Mesenchymal stem cell (in vitro differentiated cells and primary cell): ENCODE measurements around the gene NFIX.

Source experiments
- DNase-seq: peaks from one replicate; pipeline ENCODE4 v3.0.0-alpha.2; 2013
- H2AFZ ChIP-seq: one replicate; pipeline ENCODE4 v1.6.1; 2013; ENCODE audit warnings: low read depth, mild to moderate bottlenecking, control low read depth, inconsistent platforms, low read length, moderate library complexity
- H2AK5ac ChIP-seq: 2 replicates; pipeline ENCODE4 v1.6.1; 2013; ENCODE audit warnings: low read length, moderate library complexity, mild to moderate bottlenecking, inconsistent platforms; ENCODE audit not compliant: severe bottlenecking
- H2BK120ac ChIP-seq: one replicate; pipeline ENCODE4 v1.6.1; 2013; ENCODE audit warnings: low read depth, mild to moderate bottlenecking, inconsistent platforms, low read length, moderate library complexity
- H2BK12ac ChIP-seq, 2 experiments: one replicate each; pipeline ENCODE4 v1.6.1; 2013; ENCODE audit warnings: inconsistent platforms in 2 of 2, low read length in 2 of 2, mild to moderate bottlenecking in 2 of 2, moderate library complexity in 2 of 2, control low read depth in 1 of 2
- H2BK15ac ChIP-seq: one replicate; pipeline ENCODE4 v1.6.1; 2013; ENCODE audit warnings: mild to moderate bottlenecking, low read depth, inconsistent platforms; ENCODE audit not compliant: poor library complexity, severe bottlenecking
- H2BK5ac ChIP-seq: 2 replicates; pipeline ENCODE4 v1.6.1; 2013; ENCODE audit warnings: low read depth, mild to moderate bottlenecking, low read length, control low read depth, inconsistent platforms; ENCODE audit not compliant: poor library complexity, severe bottlenecking
- H3K14ac ChIP-seq, 2 experiments: one replicate each; pipeline ENCODE4 v1.6.1; 2013; ENCODE audit warnings: inconsistent platforms in 2 of 2, low read length in 2 of 2, control low read depth in 1 of 2, mild to moderate bottlenecking in 1 of 2, moderate library complexity in 1 of 2
- H3K18ac ChIP-seq, 2 experiments: one replicate each; pipeline ENCODE4 v1.6.1; 2013; ENCODE audit warnings: inconsistent platforms in 2 of 2, low read length in 2 of 2, control low read depth in 1 of 2, low read depth in 1 of 2, mild to moderate bottlenecking in 1 of 2
- H3K23ac ChIP-seq, 2 experiments: one replicate each; pipeline ENCODE4 v1.6.1; 2013; ENCODE audit warnings: inconsistent platforms in 2 of 2, low read length in 2 of 2, mild to moderate bottlenecking in 2 of 2, moderate library complexity in 2 of 2, control low read depth in 1 of 2
- H3K27ac ChIP-seq: 2 replicates; pipeline ENCODE4 v1.5.1; 2013; ENCODE audit warnings: mild to moderate bottlenecking, moderate library complexity, low read length, control low read depth, inconsistent platforms; ENCODE audit not compliant: poor library complexity, severe bottlenecking
- H3K27me3 ChIP-seq, 2 experiments: 2 replicates each; pipeline versions ENCODE4 v1.6.1 to v1.7.0; 2013; ENCODE audit warnings: low read length in 2 of 2, mild to moderate bottlenecking in 2 of 2, moderate library complexity in 2 of 2, control low read depth in 1 of 2, inconsistent platforms in 1 of 2; ENCODE audit not compliant: control insufficient read depth in 1 of 2, insufficient read depth in 1 of 2
- H3K36me3 ChIP-seq, 2 experiments: 2 replicates each; pipeline versions ENCODE4 v1.6.1 to v1.7.0; 2013; ENCODE audit warnings: low read length in 2 of 2, control low read depth in 1 of 2, inconsistent platforms in 1 of 2, low read depth in 1 of 2, mild to moderate bottlenecking in 1 of 2; ENCODE audit not compliant: insufficient read depth in 2 of 2, control insufficient read depth in 1 of 2
- H3K4ac ChIP-seq, 2 experiments: one replicate each; pipeline ENCODE4 v1.6.1; 2013; ENCODE audit warnings: inconsistent platforms in 2 of 2, low read length in 2 of 2, mild to moderate bottlenecking in 2 of 2, moderate library complexity in 2 of 2, control low read depth in 1 of 2, low read depth in 1 of 2
- H3K4me1 ChIP-seq: 2 replicates; pipeline ENCODE4 v1.6.1; 2013; ENCODE audit warnings: low read depth, low read length, control low read depth; ENCODE audit not compliant: control insufficient read depth, insufficient read depth
- H3K4me2 ChIP-seq: 2 replicates; pipeline ENCODE4 v1.6.1; 2013; ENCODE audit warnings: low read length, mild to moderate bottlenecking, inconsistent platforms; ENCODE audit not compliant: poor library complexity, severe bottlenecking
- H3K4me3 ChIP-seq, 2 experiments: 2 replicates each; pipeline versions ENCODE4 v1.5.1 to v1.7.0; 2013; ENCODE audit warnings: low read length in 2 of 2, mild to moderate bottlenecking in 2 of 2, control low read depth in 1 of 2, low read depth in 1 of 2; ENCODE audit not compliant: insufficient read depth in 1 of 2
- H3K79me1 ChIP-seq: replicated peaks from 2 replicates; pipeline ENCODE4 v1.6.1; 2013; ENCODE audit warnings: mild to moderate bottlenecking, control low read depth, low read length, inconsistent platforms; ENCODE audit not compliant: poor library complexity, severe bottlenecking
- H3K9ac ChIP-seq: 2 replicates; pipeline ENCODE4 v1.7.0; 2013; ENCODE audit warnings: mild to moderate bottlenecking, low read length, moderate library complexity
- H3K9me3 ChIP-seq: 2 replicates; pipeline ENCODE4 v1.7.0; 2013; ENCODE audit warnings: mild to moderate bottlenecking, low read length; ENCODE audit not compliant: control insufficient read depth
- H4K8ac ChIP-seq: one replicate; pipeline ENCODE4 v1.6.1; 2013; ENCODE audit warnings: inconsistent platforms, mild to moderate bottlenecking, low read length, moderate library complexity
- H4K91ac ChIP-seq: one replicate; pipeline ENCODE4 v1.6.1; 2013; ENCODE audit warnings: mild to moderate bottlenecking, low read length, inconsistent platforms
- WGBS: methylation state at CpG from one replicate; pipeline ENCODE4 v1.1.7; 2013; ENCODE audit warnings: mixed read lengths; 5-methylcytosine and 5-hydroxymethylcytosine counted together

NFIX gene

GRCh38 chr19:13011653-13012389 is 16.5 kb downstream of the NFIX start:
- Histone ChIP-seq H3K18ac (no peak overlapping the region), H3K9me3 (no peaks in the 10 kb centered on the region), H3K4ac (no peak overlapping the region), H3K27me3 (peaks cover 0 to 99% of the 10 kb centered on the region in 2 experiments), H2BK12ac (no peak overlapping the region), H3K4me1 (peaks cover 43% of the 10 kb centered on the region), H3K23ac (peak overlapping the region in 1 of 2 experiments; percentile 47), H3K79me1 (peaks cover 2% of the 10 kb centered on the region), H3K14ac (no peak overlapping the region), H3K4me3 (peak overlapping the region in 1 of 2 experiments; percentile 74), H2BK15ac (no peak overlapping the region), H2BK5ac (no peak overlapping the region), H4K8ac (no peak overlapping the region), H3K36me3 (peaks cover 4 to 10% of the 10 kb centered on the region in 2 experiments), H2BK120ac (no peak overlapping the region), H2AK5ac (no peak overlapping the region), H3K27ac (no peak overlapping the region), H3K9ac (peak overlapping the region; percentile 99), H4K91ac (no peak overlapping the region), H3K4me2 (no peak overlapping the region), H2AFZ (no peak overlapping the region)
- WGBS: 6% methylated on average over 53 of the region's 54 CpGs
- no peak for DNase-seq

GRCh38 chr19:13012390-13012689 is 17.1 kb downstream of the NFIX start:
- no peaks in the 10 kb centered on the region for H3K9me3 ChIP-seq
- no peak overlapping the region for H4K8ac ChIP-seq
- no peak overlapping the region for H2BK15ac ChIP-seq
- H2BK12ac ChIP-seq: no peak overlapping the region
- H2AFZ ChIP-seq: no peak overlapping the region
- H3K36me3 ChIP-seq: peaks cover 4 to 10% of the 10 kb centered on the region in 2 experiments
- 2% methylated on average over 20 of the region's 23 CpGs for WGBS
- H3K4me2 ChIP-seq: no peak overlapping the region
- H2BK5ac ChIP-seq: no peak overlapping the region
- no peak overlapping the region for H2AK5ac ChIP-seq
- H4K91ac ChIP-seq: no peak overlapping the region
- peaks cover 44% of the 10 kb centered on the region for H3K4me1 ChIP-seq
- peak overlapping the region in 1 of 2 experiments; percentile 74 for H3K4me3 ChIP-seq
- no peak overlapping the region for H3K18ac ChIP-seq
- H3K27me3 ChIP-seq: peaks cover 0 to 99% of the 10 kb centered on the region in 2 experiments
- H3K23ac ChIP-seq: peak overlapping the region in 1 of 2 experiments; percentile 47
- no peak overlapping the region for H3K14ac ChIP-seq
- peak overlapping the region; percentile 99 for H3K9ac ChIP-seq
- H3K79me1 ChIP-seq: peaks cover 2% of the 10 kb centered on the region
- no peak for DNase-seq
- no peak overlapping the region for H3K27ac ChIP-seq
- H2BK120ac ChIP-seq: no peak overlapping the region
- H3K4ac ChIP-seq: no peak overlapping the region

GRCh38 chr19:13012690-13013608 is 17.7 kb downstream of the NFIX start:
- no peaks in the 10 kb centered on the region for H3K9me3 ChIP-seq
- no peak overlapping the region for H3K27ac ChIP-seq
- peak overlapping the region; percentile 99 for H3K9ac ChIP-seq
- no peak overlapping the region for H2BK15ac ChIP-seq
- H2BK5ac ChIP-seq: no peak overlapping the region
- no peak overlapping the region for H3K14ac ChIP-seq
- H3K4me2 ChIP-seq: peak overlapping the region; percentile 52
- H3K4ac ChIP-seq: no peak overlapping the region
- peaks cover 0 to 100% of the 10 kb centered on the region in 2 experiments for H3K27me3 ChIP-seq
- WGBS: 2% methylated on average over 46 of the region's 52 CpGs
- no peak overlapping the region for H2AFZ ChIP-seq
- H2BK12ac ChIP-seq: no peak overlapping the region
- peak; percentile 57 for DNase-seq
- H4K8ac ChIP-seq: no peak overlapping the region
- peak overlapping the region; percentile 18 to 74 for H3K4me3 ChIP-seq
- no peak overlapping the region for H2AK5ac ChIP-seq
- H3K4me1 ChIP-seq: peaks cover 44% of the 10 kb centered on the region
- H3K18ac ChIP-seq: no peak overlapping the region
- H2BK120ac ChIP-seq: no peak overlapping the region
- peaks cover 4 to 10% of the 10 kb centered on the region in 2 experiments for H3K36me3 ChIP-seq
- no peak overlapping the region for H3K23ac ChIP-seq
- H4K91ac ChIP-seq: no peak overlapping the region
- peaks cover 2% of the 10 kb centered on the region for H3K79me1 ChIP-seq

GRCh38 chr19:13013649-13014048 is 18.4 kb downstream of the NFIX start:
- H3K18ac ChIP-seq: no peak overlapping the region
- no peak overlapping the region for H2BK12ac ChIP-seq
- H4K91ac ChIP-seq: no peak overlapping the region
- H3K4me1 ChIP-seq: peaks cover 44% of the 10 kb centered on the region
- H2BK120ac ChIP-seq: no peak overlapping the region
- no peaks in the 10 kb centered on the region for H3K9me3 ChIP-seq
- peak overlapping the region; percentile 72 for H3K4me2 ChIP-seq
- peaks cover 2% of the 10 kb centered on the region for H3K79me1 ChIP-seq
- H3K27ac ChIP-seq: no peak overlapping the region
- no peak overlapping the region for H2AK5ac ChIP-seq
- H3K36me3 ChIP-seq: peaks cover 4 to 7% of the 10 kb centered on the region in 2 experiments
- H3K9ac ChIP-seq: peak overlapping the region; percentile 99
- WGBS: 5% methylated on average over 20 of the region's 20 CpGs
- DNase-seq: no peak
- H2AFZ ChIP-seq: no peak overlapping the region
- peaks cover 0 to 100% of the 10 kb centered on the region in 2 experiments for H3K27me3 ChIP-seq
- H3K4me3 ChIP-seq: peak overlapping the region in 1 of 2 experiments; percentile 74
- H3K4ac ChIP-seq: no peak overlapping the region
- H4K8ac ChIP-seq: no peak overlapping the region
- H3K14ac ChIP-seq: no peak overlapping the region
- H2BK5ac ChIP-seq: no peak overlapping the region
- H3K23ac ChIP-seq: no peak overlapping the region
- no peak overlapping the region for H2BK15ac ChIP-seq
